ENCODE results near the gene C1orf159. TPM values are rescaled to one million over a fixed set of nuclear protein-coding genes. Genes with fewer than 3 reads are reported as not detected.
"Not testable (repeated sequence)": the region's sequence is repeated elsewhere in the genome, so short reads cannot be mapped to it uniquely, and the experiment has no call there.

C1orf159 gene
- polyA plus RNA-seq, 1 donor (not counting 4 experiments of a cell fraction or from before 2014, with no cell fraction given) = 6.1 TPM

GRCh38 chr1:1153874-1154273 is 38.0 kb upstream of the C1orf159 start:
- no peaks in the 10 kb centered on the region for H3K9me1 ChIP-seq (ENCODE audit: control insufficient read depth, extremely low read depth, insufficient read depth, low read length)
- H3K27ac ChIP-seq (ENCODE audit: control insufficient read depth, insufficient read depth, low read length) = no peak overlapping the region
- H3K9ac ChIP-seq (ENCODE audit: control insufficient read depth, extremely low read depth, insufficient read depth, low read length) = no peak overlapping the region
- DNase-seq (ENCODE audit: low read depth, low spot score) (no peak), FAIRE-seq (no peak)
- H3K4me3 ChIP-seq (ENCODE audit: control insufficient read depth in 2 of 3, extremely low read depth in 1 of 3, insufficient read depth in 2 of 3, low read depth in 1 of 3, low read length in 3 of 3) = no peak overlapping the region
- H2AFZ ChIP-seq (ENCODE audit: control insufficient read depth, low read length) = no peak overlapping the region
- H3K4me2 ChIP-seq (ENCODE audit: control insufficient read depth, extremely low read depth, insufficient read depth, low read depth, low read length) = no peak overlapping the region
- H3K9me3 ChIP-seq (ENCODE audit: control insufficient read depth, low read depth, low read length) = peaks cover 2% of the 10 kb centered on the region
- no peaks in the 10 kb centered on the region for H4K20me1 ChIP-seq (ENCODE audit: control insufficient read depth, extremely low read depth, insufficient read depth, low read length)
- H3K27me3 ChIP-seq (ENCODE audit: control insufficient read depth, extremely low read depth, insufficient read depth, low read length) = no peaks in the 10 kb centered on the region
- TF ChIP-seq CTCF (optimal IDR thresholded peaks at IDR 0.05 in 1 of 3, IDR thresholded peaks at IDR 0.05 in 1 of 3, conservative IDR thresholded peaks at IDR 0.05 in 1 of 3; ENCODE audit: extremely low read depth in 1 of 3, insufficient read depth in 2 of 3, low read length in 3 of 3) (no peak), EZH2 (IDR thresholded peaks at IDR 0.05; ENCODE audit: low read length) (no peak)
- no peaks in the 10 kb centered on the region for H3K79me2 ChIP-seq (ENCODE audit: control insufficient read depth, insufficient read depth, low read length)
- H3K4me1 ChIP-seq (ENCODE audit: control insufficient read depth, extremely low read depth, insufficient read depth, low read length) = peaks cover 16% of the 10 kb centered on the region
- H3K36me3 ChIP-seq (ENCODE audit: control insufficient read depth in 2 of 2, extremely low read depth in 1 of 2, insufficient read depth in 2 of 2, low read length in 2 of 2) = no peaks in the 10 kb centered on the region
- dilution Hi-C loops (cut with MboI; ENCODE audit: extremely low pct_ligation_motif_present, low sequenced_read_pairs) = no loop called here

DNA sequence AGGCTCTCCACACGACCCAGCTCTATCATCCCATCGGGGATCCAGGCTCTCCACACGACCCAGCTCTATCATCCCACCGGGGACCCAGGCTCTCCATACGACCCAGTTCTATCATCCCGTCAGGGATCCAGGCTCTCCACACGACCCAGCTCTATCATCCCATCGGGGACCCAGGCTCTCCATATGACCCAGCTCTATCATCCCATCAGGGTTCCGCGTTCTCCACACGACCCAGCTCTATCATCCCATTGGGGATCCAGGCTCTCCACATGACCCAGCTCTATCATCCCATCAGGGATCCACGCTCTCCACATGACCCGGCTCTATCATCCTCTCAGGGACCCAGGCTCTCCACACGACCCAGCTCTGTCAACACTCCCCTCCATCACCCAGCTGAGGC is 37.3 kb upstream of the C1orf159 start:
- DNase-seq (ENCODE audit: low read depth, low spot score); dilution Hi-C loops (cut with MboI; ENCODE audit: extremely low pct_ligation_motif_present, low sequenced_read_pairs); H3K9me1 ChIP-seq (ENCODE audit: control insufficient read depth, extremely low read depth, insufficient read depth, low read length); H3K9ac ChIP-seq (ENCODE audit: control insufficient read depth, extremely low read depth, insufficient read depth, low read length); H3K4me3 ChIP-seq (ENCODE audit: control insufficient read depth in 2 of 3, extremely low read depth in 1 of 3, insufficient read depth in 2 of 3, low read depth in 1 of 3, low read length in 3 of 3); H3K9me3 ChIP-seq (ENCODE audit: control insufficient read depth, low read depth, low read length); H3K79me2 ChIP-seq (ENCODE audit: control insufficient read depth, insufficient read depth, low read length); H3K27ac ChIP-seq (ENCODE audit: control insufficient read depth, insufficient read depth, low read length); H4K20me1 ChIP-seq (ENCODE audit: control insufficient read depth, extremely low read depth, insufficient read depth, low read length); FAIRE-seq; H3K27me3 ChIP-seq (ENCODE audit: control insufficient read depth, extremely low read depth, insufficient read depth, low read length); H3K4me2 ChIP-seq (ENCODE audit: control insufficient read depth, extremely low read depth, insufficient read depth, low read depth, low read length); H2AFZ ChIP-seq (ENCODE audit: control insufficient read depth, low read length); H3K36me3 ChIP-seq (ENCODE audit: control insufficient read depth in 2 of 2, extremely low read depth in 1 of 2, insufficient read depth in 2 of 2, low read length in 2 of 2): not testable (repeated sequence)
- H3K4me1 ChIP-seq (ENCODE audit: control insufficient read depth, extremely low read depth, insufficient read depth, low read length) = peaks cover 12% of the 10 kb centered on the region

- H3K4me1 ChIP-seq (ENCODE audit: control insufficient read depth, extremely low read depth, insufficient read depth, low read length); FAIRE-seq; H2AFZ ChIP-seq (ENCODE audit: control insufficient read depth, low read length); H4K20me1 ChIP-seq (ENCODE audit: control insufficient read depth, extremely low read depth, insufficient read depth, low read length); dilution Hi-C loops (cut with MboI; ENCODE audit: extremely low pct_ligation_motif_present, low sequenced_read_pairs); H3K36me3 ChIP-seq (ENCODE audit: control insufficient read depth in 2 of 2, extremely low read depth in 1 of 2, insufficient read depth in 2 of 2, low read length in 2 of 2); H3K27me3 ChIP-seq (ENCODE audit: control insufficient read depth, extremely low read depth, insufficient read depth, low read length); H3K9ac ChIP-seq (ENCODE audit: control insufficient read depth, extremely low read depth, insufficient read depth, low read length); H3K9me3 ChIP-seq (ENCODE audit: control insufficient read depth, low read depth, low read length); H3K9me1 ChIP-seq (ENCODE audit: control insufficient read depth, extremely low read depth, insufficient read depth, low read length); H3K4me2 ChIP-seq (ENCODE audit: control insufficient read depth, extremely low read depth, insufficient read depth, low read depth, low read length); H3K27ac ChIP-seq (ENCODE audit: control insufficient read depth, insufficient read depth, low read length); H3K4me3 ChIP-seq (ENCODE audit: control insufficient read depth in 2 of 3, extremely low read depth in 1 of 3, insufficient read depth in 2 of 3, low read depth in 1 of 3, low read length in 3 of 3); H3K79me2 ChIP-seq (ENCODE audit: control insufficient read depth, insufficient read depth, low read length); DNase-seq (ENCODE audit: low read depth, low spot score): not testable (repeated sequence)
Observed at GRCh38 chr1:1152431-1152830, 36.5 kb upstream of the C1orf159 start.

Measured in keratinocyte (primary cell).